Lower lobe of right lung (tissue), 2 donors: ENCODE data around the gene C3orf80. TPM values are rescaled to one million over a fixed set of nuclear protein-coding genes. Genes with fewer than 3 reads are reported as not detected.

Source experiments
- ATAC-seq, 2 donors: fragments of 200-7000 bp; cut with Tn5 transposase; one replicate each; pipeline ENCODE4 v1.9.1; 2020 to 2022; ENCODE audit warnings: mild to moderate bottlenecking in 2 of 2, moderate library complexity in 2 of 2
- DNase-seq: peaks from one replicate; pipeline ENCODE4 v3.0.0-alpha.2; 2020
- H3K27ac ChIP-seq: fragments of 200-600 bp; one replicate; pipeline ENCODE4 v1.8.0; 2022
- H3K27me3 ChIP-seq: fragments of 200-600 bp; one replicate; pipeline ENCODE4 v1.8.0; 2022; ENCODE audit warnings: low read depth
- H3K36me3 ChIP-seq: fragments of 200-600 bp; one replicate; pipeline ENCODE4 v1.8.0; 2022; ENCODE audit warnings: mild to moderate bottlenecking
- H3K4me1 ChIP-seq: fragments of 200-600 bp; one replicate; pipeline ENCODE4 v1.8.0; 2022
- H3K4me3 ChIP-seq: fragments of 200-600 bp; one replicate; pipeline ENCODE4 v1.8.0; 2022; ENCODE audit warnings: mild to moderate bottlenecking
- H3K9me3 ChIP-seq: fragments of 200-600 bp; one replicate; pipeline ENCODE4 v1.8.0; 2022
- intact Hi-C: fragments of 100-400 bp; cut with DNase I; formaldehyde crosslinking; loops from one replicate; pipeline ENCODE4 v1.11.0; 2022
- total RNA-seq: library from RNA; stranded (reverse); fragmentation: NEBNext Ultra II Directional; extraction: Animal tissue kit (Norgen Biotek cat#: 25700); gene quantifications from one replicate; pipeline ENCODE4 v1.2.1, GENCODE V29; 2021
- TF ChIP-seq, protein P1 (sequence below): fragments of 200-600 bp; IDR thresholded peaks from one replicate; pipeline ENCODE4 v1.8.0; 2022; ENCODE audit warnings: antibody characterized with exemption, mild to moderate bottlenecking
- donor health status: DM: no; HTN: yes; CAD: no; lungs with severe emphysema.

C3orf80 gene
- total RNA-seq, 1 donor from 2014 or later: 1.2 TPM

DNA sequence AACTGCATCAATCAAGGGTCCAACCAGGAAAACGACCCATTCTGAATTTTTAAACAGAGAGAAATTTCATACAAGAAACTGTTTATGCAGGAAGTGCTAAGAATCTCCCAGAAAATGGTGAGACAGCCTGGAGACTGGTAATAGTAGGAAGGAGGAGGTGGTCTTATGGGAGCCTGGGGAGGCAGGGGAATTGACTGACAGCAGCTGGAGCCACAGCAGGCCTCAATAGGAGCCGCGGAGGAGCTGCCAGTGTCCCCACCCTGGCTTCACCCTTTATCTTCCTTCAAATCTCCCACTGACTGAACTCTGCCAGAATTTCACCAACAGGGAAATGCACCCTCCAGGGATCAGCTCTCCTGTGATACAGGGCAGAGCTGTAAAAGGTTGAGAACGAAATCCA lies 7.5 kb upstream of the C3orf80 start:
- intact Hi-C loops: no loop called here
- no peaks in the 10 kb centered on the region for H3K9me3 ChIP-seq
- ATAC-seq (no peak), DNase-seq (no peak)
- no peaks in the 10 kb centered on the region for H3K27me3 ChIP-seq
- TF ChIP-seq, protein P1, sequence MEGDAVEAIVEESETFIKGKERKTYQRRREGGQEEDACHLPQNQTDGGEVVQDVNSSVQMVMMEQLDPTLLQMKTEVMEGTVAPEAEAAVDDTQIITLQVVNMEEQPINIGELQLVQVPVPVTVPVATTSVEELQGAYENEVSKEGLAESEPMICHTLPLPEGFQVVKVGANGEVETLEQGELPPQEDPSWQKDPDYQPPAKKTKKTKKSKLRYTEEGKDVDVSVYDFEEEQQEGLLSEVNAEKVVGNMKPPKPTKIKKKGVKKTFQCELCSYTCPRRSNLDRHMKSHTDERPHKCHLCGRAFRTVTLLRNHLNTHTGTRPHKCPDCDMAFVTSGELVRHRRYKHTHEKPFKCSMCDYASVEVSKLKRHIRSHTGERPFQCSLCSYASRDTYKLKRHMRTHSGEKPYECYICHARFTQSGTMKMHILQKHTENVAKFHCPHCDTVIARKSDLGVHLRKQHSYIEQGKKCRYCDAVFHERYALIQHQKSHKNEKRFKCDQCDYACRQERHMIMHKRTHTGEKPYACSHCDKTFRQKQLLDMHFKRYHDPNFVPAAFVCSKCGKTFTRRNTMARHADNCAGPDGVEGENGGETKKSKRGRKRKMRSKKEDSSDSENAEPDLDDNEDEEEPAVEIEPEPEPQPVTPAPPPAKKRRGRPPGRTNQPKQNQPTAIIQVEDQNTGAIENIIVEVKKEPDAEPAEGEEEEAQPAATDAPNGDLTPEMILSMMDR: no peak
- no peak overlapping the region for H3K27ac ChIP-seq
- H3K4me1 ChIP-seq: no peaks in the 10 kb centered on the region
- H3K36me3 ChIP-seq: no peaks in the 10 kb centered on the region
- H3K4me3 ChIP-seq: no peak overlapping the region

DNA sequence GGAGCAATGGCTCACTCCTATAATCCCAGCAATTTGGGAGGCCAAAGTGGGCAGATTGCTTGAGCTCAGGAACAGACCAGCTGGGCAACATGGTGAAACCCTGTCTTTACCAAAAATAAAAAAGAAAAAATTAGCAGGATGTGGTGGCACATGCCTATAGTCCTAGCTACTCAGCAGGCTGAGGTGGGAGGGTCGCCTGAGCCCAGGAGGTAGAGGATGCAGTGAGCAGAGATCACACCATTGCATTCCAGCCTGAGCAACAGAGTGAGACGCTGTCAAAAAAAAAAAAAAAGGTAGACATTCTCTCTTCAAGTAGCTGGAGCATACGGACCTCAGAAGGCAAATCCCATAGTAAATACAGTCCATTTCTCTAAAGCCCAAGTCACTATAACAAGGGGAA lies 7.1 kb upstream of the C3orf80 start:
- intact Hi-C loops: no loop called here

DNA sequence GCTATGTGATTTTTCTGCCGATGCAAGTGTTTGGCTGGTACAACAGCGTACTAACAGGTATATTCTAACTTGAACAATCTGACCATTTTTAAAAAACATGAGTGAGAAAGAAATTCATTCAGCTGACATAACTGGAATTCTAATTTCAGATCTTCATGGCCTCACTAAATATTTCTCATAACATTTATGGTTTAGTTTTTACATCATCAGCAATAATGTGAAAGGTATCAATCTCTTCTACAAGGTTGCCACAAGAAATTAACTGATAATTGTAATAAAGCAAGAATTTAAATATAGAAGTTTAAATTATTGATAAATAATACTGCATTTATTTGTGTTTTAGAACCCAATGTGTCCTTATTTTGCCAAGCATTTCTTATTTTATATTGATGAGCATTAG lies 5.2 kb upstream of the C3orf80 start:
- TF ChIP-seq, protein P1: no peak

More for the DNA sequence above, 7.1 kb upstream of the C3orf80 start:
- no peaks in the 10 kb centered on the region for H3K27me3 ChIP-seq
- no peak overlapping the region for H3K4me3 ChIP-seq
- H3K9me3 ChIP-seq: no peaks in the 10 kb centered on the region
- ATAC-seq (no peak), DNase-seq (no peak)
- H3K36me3 ChIP-seq: no peaks in the 10 kb centered on the region
- TF ChIP-seq, protein P1: no peak
- H3K27ac ChIP-seq: no peak overlapping the region
- no peaks in the 10 kb centered on the region for H3K4me1 ChIP-seq

DNA sequence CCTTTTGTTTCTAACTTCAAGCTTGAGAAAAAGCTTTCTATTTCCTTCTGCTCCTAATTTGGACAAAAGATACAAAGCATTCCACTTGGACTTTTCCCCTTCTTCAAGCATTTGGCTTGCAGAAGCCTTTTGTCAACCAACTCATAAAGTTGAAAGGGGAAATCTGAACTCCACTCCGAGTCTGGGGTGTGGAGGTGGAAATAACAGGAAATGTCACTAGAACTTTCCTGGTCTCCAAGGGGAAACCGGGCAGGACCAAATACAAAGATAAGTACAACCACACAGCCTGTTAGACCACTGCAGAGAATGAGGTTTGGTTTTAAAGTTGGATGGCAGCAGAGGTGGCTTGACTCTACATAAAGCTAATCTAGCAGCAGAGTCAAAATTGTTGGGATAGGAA lies 4.2 kb upstream of the C3orf80 start:
- intact Hi-C loops: no loop called here
- H3K36me3 ChIP-seq: no peaks in the 10 kb centered on the region
- ATAC-seq (no peak), DNase-seq (no peak)
- H3K27me3 ChIP-seq: peaks cover 19% of the 10 kb centered on the region
- TF ChIP-seq, protein P1: no peak
- H3K27ac ChIP-seq: no peak overlapping the region
- H3K4me1 ChIP-seq: peaks cover 10% of the 10 kb centered on the region
- H3K4me3 ChIP-seq: no peak overlapping the region
- no peaks in the 10 kb centered on the region for H3K9me3 ChIP-seq

More for the DNA sequence above, 5.2 kb upstream of the C3orf80 start:
- no peak for DNase-seq
- Histone ChIP-seq H3K4me3 (no peak overlapping the region), H3K9me3 (no peaks in the 10 kb centered on the region), H3K27me3 (peaks cover 10% of the 10 kb centered on the region), H3K36me3 (no peaks in the 10 kb centered on the region), H3K4me1 (peaks cover 6% of the 10 kb centered on the region), H3K27ac (no peak overlapping the region)
- no peak for ATAC-seq
- intact Hi-C loops: no loop called here

DNA sequence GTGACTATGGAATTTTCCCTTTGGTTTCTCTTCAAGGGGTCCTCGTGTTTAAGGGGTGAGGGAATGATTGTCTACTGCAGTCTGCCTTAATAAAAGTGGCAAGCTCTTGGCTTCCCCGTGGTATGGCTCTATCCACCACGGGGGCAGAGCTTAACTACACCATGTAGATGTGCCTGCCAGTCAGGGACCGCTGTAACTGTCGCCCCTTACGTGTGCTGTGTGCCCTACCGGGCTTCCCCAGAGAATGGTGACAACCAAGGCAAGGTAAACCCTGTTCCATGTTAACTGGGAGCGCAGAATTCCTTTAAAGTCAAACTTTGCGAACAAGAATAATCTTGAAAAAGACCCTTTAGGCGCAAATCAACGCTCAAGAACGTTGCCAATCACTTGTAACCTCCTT lies 966 bp upstream of the C3orf80 start:
- peaks cover 20% of the 10 kb centered on the region for H3K4me1 ChIP-seq
- no peaks in the 10 kb centered on the region for H3K36me3 ChIP-seq
- H3K9me3 ChIP-seq: no peaks in the 10 kb centered on the region
- no peak overlapping the region for H3K4me3 ChIP-seq
- peaks cover 43% of the 10 kb centered on the region for H3K27me3 ChIP-seq
- DNase-seq: no peak
- TF ChIP-seq, protein P1: no peak
- no peak overlapping the region for H3K27ac ChIP-seq
- no peak for ATAC-seq
- intact Hi-C loops: no loop called here

DNA sequence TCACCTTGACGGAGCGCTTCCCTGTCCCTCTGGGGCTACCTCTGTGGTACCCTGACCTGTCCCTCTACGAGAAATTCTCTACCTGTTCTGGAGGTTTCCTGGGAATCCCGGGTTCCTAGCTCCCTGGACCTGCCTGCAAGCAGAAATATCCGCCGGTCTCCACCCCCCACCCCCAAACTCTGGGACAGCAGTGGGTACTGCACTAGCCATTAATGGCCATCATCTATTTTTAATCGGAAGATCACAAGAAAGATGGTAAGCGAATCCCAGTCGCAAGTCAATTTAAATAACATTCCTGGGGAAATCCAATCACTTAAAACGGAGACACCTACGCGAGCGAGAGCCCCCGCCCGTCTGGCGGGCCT lies 429 bp upstream of the C3orf80 start:
- no peaks in the 10 kb centered on the region for H3K36me3 ChIP-seq
- DNase-seq (no peak), ATAC-seq (no peak)
- H3K27ac ChIP-seq: no peak overlapping the region
- TF ChIP-seq, protein P1: no peak
- peak overlapping the region; percentile 67 for H3K4me3 ChIP-seq
- H3K4me1 ChIP-seq: peaks cover 20% of the 10 kb centered on the region
- no peaks in the 10 kb centered on the region for H3K9me3 ChIP-seq
- intact Hi-C loops: no loop called here
- peaks cover 45% of the 10 kb centered on the region for H3K27me3 ChIP-seq
